ENCODE results near the gene HHATL.

Gene HHATL

DNA sequence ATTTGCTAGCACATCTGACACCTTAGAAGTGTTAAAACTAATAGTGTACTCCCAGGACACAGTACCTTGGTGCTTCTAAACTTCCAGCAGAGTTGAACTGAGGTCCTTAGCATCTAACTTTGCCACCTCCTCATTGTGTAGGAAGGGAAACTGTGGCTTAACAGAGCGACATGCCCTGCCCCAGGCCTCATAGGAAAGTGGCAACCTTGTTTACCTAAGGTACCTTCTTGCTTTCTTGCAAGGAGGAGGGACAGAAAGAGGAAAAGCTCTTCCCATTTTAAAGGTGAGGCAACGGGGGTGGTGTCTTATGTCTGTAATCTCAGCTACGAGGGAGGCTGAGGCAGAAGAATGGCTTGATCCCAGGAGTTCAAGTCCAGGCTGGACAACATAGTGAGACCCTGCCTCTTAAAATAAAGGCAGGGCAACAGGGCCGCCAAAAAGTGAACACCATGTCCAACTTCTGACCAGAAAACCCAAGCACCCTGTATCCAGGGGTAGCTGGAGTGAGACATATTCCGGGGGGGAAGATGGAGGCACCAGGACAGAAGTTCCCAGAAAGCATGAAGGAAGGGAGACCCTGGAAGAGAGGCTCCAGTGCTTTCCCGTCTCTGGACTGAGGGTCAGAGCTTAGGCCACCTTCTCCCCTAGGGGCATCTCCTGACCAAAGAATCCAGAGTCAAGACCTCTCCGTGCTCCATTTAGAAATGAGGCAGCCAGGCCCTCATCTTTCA, 17.8 kb downstream of the HHATL start:
- TF ChIP-seq, protein P1, sequence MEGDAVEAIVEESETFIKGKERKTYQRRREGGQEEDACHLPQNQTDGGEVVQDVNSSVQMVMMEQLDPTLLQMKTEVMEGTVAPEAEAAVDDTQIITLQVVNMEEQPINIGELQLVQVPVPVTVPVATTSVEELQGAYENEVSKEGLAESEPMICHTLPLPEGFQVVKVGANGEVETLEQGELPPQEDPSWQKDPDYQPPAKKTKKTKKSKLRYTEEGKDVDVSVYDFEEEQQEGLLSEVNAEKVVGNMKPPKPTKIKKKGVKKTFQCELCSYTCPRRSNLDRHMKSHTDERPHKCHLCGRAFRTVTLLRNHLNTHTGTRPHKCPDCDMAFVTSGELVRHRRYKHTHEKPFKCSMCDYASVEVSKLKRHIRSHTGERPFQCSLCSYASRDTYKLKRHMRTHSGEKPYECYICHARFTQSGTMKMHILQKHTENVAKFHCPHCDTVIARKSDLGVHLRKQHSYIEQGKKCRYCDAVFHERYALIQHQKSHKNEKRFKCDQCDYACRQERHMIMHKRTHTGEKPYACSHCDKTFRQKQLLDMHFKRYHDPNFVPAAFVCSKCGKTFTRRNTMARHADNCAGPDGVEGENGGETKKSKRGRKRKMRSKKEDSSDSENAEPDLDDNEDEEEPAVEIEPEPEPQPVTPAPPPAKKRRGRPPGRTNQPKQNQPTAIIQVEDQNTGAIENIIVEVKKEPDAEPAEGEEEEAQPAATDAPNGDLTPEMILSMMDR (conservative IDR thresholded peaks at IDR 0.05): no peak
- no peak overlapping the region for H3K27ac ChIP-seq

DNA sequence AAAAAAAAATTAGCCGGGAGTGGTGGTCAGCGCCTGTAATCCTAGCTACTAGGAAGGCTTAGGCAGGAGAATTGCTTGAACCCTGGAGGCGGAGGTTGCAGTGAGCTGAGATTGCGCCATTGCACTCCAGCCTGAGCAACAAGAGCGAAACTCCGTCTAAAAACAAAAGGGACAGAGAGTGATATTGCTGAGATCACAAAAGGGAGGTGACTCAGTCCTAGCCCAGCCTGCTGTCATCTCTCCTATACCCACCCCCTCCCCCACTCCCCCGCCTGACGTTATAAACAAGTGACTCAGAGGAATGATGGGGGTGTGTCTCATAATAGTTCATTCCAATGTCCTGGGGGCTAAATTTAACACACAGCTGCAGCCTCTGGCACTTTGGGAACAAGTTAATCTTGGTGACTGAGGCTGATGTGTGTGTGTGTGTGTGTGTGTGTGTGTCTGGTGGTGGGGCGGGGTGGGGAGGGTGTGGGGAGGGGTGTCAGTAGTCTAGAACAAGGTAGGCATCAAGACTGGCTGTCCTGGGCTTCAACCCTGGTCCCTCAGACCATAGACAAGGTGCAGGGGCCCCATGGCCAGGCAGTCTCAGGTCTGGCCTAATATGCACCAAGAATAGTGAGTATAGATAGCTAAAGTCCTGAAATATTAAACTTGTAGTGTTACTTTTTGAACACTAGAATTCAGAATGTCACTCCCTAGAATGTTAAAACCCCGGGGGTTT, 18.6 kb downstream of the HHATL start:
- no peak overlapping the region for H3K27ac ChIP-seq
- TF ChIP-seq, protein P1 (conservative IDR thresholded peaks at IDR 0.05): no peak

DNA sequence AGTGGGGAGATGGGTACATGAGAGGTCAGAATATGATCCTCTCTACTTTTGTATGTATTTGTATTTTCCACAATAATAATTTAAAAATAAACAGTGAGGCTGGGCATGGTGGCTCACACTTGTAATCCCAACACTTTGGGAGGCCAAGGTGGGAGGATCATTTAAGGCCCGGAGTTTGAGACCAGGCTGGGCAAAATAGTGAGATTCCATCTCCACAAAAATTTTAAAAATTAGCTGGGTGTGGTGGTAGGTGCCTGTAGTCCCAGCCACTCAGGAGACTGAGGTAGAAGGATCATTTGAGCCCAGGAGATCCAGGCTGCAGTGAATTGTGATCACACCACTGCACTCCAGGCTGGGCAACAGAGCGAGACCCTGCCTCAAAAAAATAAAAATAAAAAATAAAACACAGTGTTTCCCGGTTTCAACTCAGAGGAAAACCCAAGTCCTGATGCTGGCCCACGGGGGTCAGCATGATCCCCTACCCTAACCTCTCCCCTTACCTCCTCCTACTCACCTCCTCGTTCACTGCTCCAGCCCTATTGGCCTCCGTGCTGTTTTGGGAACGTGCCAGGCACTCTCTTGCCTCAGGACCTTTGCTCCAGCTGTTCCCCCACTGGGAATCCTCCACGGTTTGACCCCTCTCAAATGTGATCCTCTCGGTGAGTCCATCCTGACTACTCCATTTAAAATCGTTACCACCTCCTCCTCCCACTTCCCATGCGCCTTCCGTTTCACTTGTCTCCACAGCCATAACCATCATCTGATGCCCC, 20.1 kb downstream of the HHATL start:
- TF ChIP-seq, protein P1 (conservative IDR thresholded peaks at IDR 0.05): no peak
- H3K27ac ChIP-seq: no peak overlapping the region

DNA sequence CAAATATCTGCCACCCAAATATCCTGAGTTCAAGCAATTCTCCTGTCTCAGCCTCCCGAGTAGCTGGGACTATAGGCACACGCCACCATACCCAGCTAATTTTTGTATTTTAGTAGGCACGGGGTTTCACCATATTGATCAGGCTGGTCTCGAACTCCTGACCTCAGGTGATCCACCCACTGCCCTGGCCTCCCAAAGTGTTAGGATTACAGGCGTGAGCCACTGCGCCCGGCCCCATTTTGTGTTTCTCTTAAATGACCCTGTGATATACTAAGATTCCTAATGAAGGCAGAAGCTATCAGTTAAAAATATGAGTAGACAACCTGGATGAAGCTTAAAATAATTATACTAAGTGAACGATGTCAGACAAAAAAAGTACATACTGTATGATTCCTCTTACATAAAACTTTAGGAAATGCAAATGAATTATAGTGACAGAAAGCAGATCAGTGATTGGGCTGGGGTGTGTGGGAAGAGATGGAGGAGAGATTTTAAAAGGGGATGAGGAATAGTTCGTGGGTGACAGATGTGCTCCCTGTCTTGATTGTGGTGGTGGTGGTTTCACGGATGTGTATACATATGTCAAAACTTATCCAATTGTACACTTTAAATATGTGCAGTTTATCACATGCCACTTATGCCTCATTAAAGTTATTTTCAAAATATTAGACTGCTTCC, 21.1 kb downstream of the HHATL start:
- TF ChIP-seq, protein P1 (conservative IDR thresholded peaks at IDR 0.05): no peak
- no peak overlapping the region for H3K27ac ChIP-seq

DNA sequence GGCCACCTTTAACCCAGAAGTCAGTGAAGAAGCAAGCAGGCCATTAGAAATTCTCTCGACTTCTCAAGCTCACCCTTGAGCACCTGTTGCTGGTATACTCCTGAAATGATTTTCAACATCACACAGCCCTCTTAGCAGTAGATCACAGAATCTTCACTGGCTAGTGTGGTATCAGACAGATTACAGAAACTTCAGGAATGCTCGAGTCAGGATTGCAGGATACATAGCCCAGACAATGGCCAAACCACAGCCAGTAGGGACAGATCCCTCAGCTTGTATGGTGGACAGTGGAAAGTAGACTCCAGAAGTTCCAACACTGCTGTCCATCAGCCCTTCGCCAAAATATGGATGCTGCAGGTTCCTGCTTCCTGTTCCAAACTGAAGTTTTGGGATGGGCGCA, 21.8 kb downstream of the HHATL start:
- no peak overlapping the region for H3K27ac ChIP-seq
- TF ChIP-seq, protein P1 (conservative IDR thresholded peaks at IDR 0.05): no peak

DNA sequence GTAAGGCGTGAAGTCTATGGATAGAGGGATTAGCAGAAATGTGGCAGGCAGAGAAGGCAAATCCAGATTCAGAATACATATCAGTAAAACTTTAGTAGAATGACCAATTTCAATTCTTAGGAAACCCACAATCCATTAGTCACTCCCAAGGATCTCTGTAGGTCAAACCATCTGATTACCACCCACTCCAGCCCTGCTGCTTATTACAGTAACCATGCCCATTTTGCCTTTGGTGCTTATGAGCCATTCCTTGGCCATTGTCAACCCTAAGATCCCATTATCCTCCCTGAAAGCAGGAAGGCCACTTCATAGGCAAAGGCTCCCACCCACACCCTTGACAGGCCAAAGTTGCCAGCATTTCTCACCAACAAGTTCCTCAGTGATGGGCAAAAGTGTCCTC, 22.3 kb downstream of the HHATL start:
- TF ChIP-seq, protein P1 (conservative IDR thresholded peaks at IDR 0.05): no peak
- H3K27ac ChIP-seq: no peak overlapping the region

DNA sequence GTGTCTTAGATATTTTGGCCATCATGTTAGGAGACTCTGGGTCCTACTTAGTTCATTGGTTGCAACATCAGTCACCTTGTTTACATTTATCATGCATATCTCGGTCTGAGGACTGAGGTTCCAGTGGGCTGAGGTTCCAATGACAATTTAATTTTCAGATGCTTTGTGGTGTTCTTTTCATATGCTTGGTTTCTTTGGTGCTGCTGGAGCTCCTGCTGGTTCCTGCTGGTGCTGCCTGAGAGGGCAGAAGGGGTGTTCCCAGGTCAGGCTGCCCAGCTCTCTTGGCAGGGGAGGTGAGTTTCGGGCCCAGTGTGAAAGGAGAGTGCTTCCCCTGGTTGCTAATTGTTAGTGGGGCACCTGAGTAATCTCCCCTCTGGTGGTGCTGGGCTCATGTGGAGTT, 24.2 kb downstream of the HHATL start:
- H3K27ac ChIP-seq: no peak overlapping the region
- TF ChIP-seq, protein P1 (conservative IDR thresholded peaks at IDR 0.05): no peak
